GM19455 (cell line): ENCODE measurements around the gene DEFB132.

Experiments used
- ATAC-seq: cut with Tn5 transposase; IDR thresholded peaks from one replicate; pipeline ENCODE4 v1.9.1; 2021; ENCODE audit not compliant: unreplicated experiment

DEFB132 gene

GRCh38 chr20:295804-296203 is 38.3 kb downstream of the DEFB132 start:
- no peak for ATAC-seq

- ATAC-seq, result peak; percentile 76
Measured at GRCh38 chr20:297098-297924, 39.8 kb downstream of the DEFB132 start, which contains the start of gene ZCCHC3. TSS of gene ZCCHC3 (plus strand) at chr20:297570. CDS start at chr20:297587, 17 bp downstream.

GRCh38 chr20:297925-298775 is 40.6 kb downstream of the DEFB132 start:
- ATAC-seq, result peak; percentile 29

- ATAC-seq, result no peak
Measured at GRCh38 chr20:298776-299391, 41.4 kb downstream of the DEFB132 start.

- ATAC-seq, result no peak
Measured at GRCh38 chr20:300345-300990, 42.9 kb downstream of the DEFB132 start.

GRCh38 chr20:301886-302848 is 44.6 kb downstream of the DEFB132 start:
- no peak for ATAC-seq

GRCh38 chr20:305745-306144 is 48.2 kb downstream of the DEFB132 start:
- no peak for ATAC-seq

- no peak for ATAC-seq
Measured at GRCh38 chr20:308427-309038, 51.0 kb downstream of the DEFB132 start.

- no peak for ATAC-seq
Measured at GRCh38 chr20:309306-309840, 51.8 kb downstream of the DEFB132 start.

- ATAC-seq, result peak; percentile 88
Measured at GRCh38 chr20:309841-310644, 52.5 kb downstream of the DEFB132 start.

- ATAC-seq, result no peak
Measured at GRCh38 chr20:310645-311044, 53.1 kb downstream of the DEFB132 start.
